Fibroblast of skin of right quadriceps (primary cell): Measurements from ENCODE around the gene GPS1.

ENCODE experiments used
- DNase-seq: peaks from one replicate; pipeline ENCODE4 v3.0.0-alpha.2; 2013

The GPS1 gene

DNA sequence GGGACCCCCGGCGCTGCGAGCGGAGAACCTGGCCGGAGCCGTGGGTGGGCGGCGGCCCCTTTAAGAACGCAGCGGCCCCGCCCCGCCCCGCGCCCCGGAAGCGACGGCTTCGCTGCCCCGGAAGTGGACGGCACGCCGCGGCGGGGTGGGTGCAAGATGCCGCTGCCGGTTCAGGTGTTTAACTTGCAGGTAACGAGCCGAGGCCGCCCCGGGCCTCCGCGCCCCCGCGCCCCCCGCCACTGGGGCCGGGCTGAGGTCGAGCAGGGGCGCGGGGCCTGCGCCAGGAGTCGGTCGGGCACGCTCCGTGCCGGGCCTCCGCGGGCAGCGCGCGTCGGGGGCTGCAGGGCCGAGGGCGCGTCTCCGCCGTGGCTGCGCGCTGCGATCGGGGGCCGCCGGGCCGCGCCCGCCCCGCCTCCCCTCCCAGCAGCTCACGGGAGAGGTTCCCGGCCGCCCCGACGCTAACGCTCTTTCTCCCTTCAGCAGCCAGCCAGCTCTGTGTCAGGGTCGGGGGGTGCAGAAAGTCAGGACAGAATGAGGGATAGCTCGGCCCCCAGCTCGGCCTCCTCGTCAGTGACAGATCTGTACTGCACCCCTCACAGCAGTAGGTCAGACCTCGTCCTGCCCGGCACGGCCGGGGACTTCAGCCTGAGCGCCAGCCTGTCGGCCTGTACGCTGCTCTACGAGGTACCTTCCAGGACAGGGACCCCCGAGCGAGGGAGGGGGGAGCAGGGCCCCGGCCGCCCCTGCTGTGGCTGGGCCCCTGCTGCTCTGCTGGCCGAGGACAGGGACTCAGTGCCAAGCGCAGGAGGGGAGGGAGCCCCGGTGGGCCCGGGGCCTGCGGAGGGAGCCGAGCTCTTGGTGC is at the start of gene GPS1, which contains the start of gene RFNG:
Gene GPS1, plus strand, starts transcription at position 123 of the 862 bp plus-strand sequence. Its CDS starts 34 bp downstream, at position 157.
Gene RFNG, minus strand, starts transcription at position 36 of the 862 bp plus-strand sequence. CDS start 45 bp downstream, outside the sequence.
- peak; percentile 37 for DNase-seq

DNA sequence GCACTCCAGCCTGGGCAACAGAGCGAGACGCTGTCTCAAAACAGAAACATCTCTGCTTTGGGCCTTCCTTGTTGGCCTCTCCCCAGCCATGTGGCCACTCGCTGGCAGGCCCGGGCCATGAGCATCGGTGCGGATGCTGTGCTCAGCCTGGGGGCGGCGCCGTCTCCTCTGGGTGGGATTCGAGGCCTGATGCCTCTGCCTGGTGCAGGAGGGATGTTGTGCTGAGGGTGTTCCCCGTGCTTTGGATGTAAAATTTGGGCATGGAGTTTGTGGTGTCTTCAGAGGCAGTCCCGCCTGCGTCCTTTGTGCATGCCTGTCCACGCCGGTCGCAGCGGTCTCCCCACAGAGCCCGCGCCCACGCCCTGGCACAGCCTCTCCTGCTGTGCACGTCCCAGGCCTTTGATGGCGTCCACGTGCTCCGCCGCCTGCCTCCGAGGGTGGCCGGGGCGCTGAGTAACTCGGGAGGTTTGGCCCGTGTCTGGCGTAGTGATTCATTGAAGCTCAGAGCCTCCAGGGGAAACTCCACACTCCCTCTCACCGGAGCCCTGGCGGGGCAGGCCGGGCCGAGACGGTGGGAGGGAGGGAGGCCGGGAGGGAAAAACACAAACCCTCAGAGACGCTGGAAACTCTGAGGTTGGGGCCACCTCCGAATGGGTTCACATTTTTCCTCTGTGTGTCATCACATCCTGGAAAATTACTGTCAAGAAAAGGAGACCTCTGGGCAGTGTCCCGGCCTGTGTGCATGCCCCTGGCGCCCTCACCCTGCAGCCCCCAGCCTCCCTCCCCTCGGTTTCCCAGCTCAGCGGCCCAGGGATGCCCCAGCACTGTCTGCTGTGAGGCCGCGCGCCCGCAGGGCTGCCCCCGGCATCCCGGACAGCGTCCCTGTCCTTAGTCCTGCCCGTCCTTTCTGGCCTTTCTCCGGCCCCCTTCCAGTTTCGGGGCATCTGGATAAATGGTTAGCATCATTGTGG is 48.0 kb upstream of the GPS1 start:
- DNase-seq: peak; percentile 97

DNA sequence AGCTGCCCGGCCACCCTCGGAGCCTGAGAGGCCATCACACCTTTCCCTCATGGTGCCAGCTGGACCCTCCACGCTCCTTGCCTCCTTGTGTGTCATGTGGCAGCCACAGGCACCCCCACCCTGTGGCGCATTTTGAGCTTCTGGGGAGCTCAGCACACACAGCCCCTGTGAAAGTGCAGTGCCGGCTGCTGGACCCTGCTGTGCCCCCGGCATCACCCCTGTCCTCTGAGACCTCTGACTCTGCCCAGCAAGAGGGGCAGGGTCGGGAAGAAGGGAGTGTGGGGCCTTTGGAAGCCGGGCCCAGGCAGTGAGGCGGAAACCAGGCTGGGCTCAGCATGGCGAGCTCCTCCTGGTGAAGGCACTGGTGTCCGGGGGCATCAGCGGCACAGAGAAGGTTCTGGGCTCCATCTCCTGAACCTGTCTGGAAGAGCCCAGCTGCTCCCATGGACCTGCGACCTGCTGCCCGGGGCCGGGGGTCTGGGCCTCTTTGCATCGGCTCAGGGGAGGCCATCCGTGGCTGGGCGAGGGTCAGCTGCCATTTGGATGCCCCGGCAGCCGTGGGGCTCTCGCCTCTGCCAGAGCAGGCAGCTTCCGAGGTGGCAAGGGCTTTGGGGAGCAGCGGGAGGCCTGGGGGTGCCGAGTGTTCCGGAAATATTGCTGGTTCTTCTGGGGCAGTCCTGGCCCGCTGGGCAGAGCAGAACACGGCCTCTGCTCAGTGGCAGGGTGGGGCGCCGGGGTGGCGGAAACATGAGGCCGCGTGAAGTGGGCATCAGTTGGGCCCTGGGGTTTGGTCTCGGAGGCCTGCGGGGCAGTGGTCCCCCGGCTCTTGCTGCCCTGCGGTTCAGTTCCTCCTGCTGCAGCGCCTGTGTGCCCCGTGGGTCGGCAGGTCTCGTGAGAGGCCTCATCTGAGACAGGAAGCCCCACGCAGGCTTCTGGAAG is 46.9 kb upstream of the GPS1 start:
- DNase-seq: no peak

DNA sequence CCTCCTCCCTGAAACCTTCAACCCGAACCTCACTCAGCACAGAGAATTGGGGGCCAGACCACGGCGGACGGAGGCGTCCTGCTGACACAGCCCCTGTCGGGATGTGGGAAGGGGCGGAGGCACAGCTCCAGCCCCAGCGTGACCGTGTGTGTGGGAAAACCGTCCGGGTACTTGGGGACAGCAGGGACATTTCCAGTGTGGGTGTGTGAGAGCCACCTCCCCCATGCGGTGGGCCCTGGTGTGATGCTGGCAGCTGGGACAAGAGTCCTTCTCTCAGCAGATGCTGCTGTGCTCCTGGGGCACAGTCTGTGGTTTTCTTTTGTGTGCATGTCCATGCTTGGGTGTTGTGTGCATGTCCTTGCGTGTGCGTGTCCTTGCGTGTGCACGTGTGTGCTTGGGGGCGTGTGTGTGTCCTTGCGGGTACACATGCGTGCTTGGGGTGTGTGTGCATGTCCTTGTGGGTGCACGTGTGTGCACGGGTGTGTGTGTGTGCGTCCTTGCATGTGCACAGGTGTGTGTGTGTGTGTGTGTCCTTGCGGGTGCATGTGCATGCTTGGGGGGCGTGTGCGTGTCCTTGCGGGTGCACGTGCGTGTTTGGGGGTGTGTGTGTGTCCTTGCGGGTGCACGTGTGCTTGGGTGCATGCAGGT is 45.9 kb upstream of the GPS1 start:
- DNase-seq: no peak

DNA sequence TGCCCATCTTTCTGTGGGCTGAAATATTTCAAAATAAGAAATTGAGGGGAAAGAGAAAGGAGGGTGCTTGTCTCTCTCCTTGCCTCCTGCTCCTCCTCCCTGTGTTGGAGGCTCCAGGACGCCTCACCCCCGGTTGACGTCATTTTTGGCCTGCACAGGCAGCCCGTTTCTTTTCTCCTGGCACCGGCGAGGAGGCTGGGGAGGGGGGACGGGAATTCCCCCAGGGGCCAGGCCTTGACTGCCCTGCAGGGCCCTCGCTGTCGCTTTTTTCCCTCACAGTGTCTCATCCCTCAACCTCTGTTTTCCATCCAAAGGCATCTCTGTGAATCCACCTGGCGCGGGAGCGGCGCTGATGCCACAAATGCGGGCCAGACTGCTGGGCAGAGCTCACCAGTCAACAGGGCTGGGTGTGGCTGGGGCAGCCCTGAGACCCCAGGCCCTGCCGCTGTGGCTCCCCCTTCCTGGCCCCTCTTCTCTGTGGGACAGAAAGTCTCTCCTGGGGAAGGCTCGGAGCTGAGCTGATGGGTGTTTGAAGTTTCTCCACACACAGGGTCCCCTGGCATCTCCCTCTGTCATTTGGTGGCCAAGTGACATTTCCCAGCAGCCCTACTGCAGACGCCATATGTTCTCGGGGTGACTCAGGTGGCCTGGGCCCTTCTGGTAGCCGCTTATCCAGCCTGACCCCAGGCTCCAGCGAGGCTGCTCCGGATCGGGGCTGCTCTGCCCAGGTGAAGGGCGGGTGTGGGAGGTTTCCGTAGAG is 45.0 kb upstream of the GPS1 start:
- peak; percentile 55 for DNase-seq

DNA sequence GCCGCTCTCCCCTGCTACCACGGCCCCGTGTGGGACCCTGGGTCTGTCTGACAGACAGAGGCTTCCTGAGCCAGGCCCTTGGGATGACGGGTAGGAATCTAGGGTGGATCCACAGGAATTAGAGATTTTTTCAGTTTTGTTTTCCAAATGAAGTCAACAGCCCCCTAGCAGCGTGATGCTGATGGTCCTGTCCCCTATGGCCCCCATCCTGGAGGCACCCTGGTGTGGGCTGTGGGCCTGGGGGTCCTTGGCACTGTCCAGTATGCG is 44.5 kb upstream of the GPS1 start:
- DNase-seq: no peak

DNA sequence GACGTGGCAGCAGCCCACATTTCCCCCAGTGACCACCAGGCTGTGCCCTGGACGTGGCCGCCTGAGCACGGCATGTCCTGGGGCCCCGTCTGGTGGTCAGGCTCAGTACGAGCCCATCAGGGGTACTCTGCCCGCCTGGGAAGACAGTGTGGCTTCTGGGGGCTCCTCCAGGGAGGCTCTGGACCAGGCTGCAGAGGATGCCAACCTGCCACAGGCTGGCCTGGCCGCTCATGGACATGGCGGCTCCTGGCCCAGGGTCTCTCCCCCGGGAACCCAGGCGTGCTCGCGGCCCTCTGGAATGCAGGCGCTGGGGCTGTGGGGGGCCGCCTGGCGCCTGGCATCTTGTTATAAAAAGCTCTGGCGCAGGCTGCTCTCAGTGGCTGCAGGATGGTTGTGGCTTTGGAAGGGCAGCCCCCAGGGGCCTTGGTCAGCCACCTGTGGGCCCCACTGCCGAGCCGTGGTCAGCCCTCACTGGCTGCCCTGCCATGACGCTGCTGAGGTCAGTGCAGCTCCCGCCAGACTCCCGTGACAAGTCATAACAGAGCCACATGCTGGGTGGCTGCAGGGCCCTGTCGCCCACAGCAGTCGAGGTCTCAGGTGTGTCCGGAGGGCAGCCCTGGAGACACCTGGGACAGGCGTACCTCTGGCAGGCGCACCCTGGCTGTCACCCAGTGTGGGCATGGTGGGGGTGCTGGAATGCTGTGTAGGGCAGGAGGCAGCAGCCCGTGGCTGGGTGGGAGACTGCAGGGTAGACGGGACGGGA is 44.0 kb upstream of the GPS1 start:
- DNase-seq: no peak

GRCh38 chr17:82008258-82008940 is 43.3 kb upstream of the GPS1 start:
- no peak for DNase-seq

DNA sequence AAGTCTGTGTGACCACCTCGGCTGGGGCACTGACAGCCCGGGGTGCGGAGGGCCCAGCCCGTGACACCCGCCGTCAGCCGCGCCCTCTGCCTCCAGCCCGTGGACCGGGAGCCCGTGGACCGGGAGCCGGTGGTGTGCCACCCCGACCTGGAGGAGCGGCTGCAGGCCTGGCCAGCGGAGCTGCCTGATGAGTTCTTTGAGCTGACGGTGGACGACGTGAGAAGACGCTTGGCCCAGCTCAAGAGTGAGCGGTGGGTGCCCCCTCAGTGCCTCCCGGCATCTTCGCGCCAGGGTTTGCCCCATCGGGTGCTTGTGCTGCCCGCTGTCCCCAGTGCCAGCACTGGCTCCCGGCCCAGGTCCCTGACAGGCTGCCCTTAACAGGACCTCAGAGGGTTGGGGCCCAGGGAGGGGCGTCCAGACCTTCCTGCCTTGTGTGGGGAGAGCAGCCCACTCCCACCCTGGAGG is 42.7 kb upstream of the GPS1 start:
- no peak for DNase-seq

DNA sequence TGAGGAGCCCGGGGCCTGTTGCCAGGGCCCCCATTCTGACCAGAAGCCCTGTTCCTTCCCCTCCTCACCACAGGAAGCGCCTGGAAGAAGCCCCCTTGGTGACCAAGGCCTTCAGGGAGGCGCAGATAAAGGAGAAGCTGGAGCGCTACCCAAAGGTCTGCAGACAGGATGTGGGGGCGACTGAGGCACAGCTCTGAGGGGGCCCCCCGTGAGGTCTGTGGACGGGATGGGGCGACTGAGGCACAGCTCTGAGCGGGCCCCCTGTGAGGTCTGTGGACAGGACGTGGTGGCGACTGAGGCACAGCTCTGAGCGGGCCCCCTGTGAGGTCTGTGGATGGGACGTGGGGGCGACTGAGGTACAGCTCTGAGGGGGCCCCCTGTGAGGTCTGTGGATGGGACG is 42.3 kb upstream of the GPS1 start:
- no peak for DNase-seq

GRCh38 chr17:82010575-82011525 is 40.8 kb upstream of the GPS1 start:
- DNase-seq: no peak

- DNase-seq: no peak
Measured at GRCh38 chr17:82011617-82012187, 40.0 kb upstream of the GPS1 start.

- DNase-seq: no peak
Measured at GRCh38 chr17:82012261-82012639, 39.4 kb upstream of the GPS1 start.

- no peak for DNase-seq
Measured at GRCh38 chr17:82012640-82013295, 38.9 kb upstream of the GPS1 start.

- no peak for DNase-seq
Measured at GRCh38 chr17:82013341-82013740, 38.4 kb upstream of the GPS1 start.

DNA sequence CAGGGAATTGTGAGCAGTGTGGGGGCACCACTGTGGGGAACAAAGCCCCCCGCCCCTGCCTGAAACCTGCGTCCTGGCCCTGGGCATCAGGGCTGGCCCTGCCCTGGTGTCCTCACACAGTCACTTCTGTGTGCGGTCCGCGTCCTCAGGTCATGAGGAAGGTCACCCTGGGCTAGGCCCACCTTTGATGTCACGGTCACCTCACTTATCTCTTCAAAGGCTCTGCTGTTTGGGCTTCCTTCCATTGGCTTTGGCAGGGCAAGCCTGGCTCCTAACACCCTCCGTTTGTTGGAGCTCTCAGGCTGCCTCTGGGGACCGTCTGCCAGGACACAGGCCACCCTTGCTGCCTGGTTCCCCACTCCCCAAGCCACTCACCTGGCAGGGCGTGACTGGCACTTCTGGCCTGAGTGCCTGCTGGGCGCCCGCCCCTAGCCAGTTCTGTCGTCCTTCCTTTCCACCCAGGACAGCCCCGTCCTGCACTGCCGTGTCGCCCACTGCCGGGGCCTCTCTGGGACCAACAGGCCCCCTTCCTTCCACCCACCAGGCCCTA is 37.9 kb upstream of the GPS1 start:
- DNase-seq: no peak

DNA sequence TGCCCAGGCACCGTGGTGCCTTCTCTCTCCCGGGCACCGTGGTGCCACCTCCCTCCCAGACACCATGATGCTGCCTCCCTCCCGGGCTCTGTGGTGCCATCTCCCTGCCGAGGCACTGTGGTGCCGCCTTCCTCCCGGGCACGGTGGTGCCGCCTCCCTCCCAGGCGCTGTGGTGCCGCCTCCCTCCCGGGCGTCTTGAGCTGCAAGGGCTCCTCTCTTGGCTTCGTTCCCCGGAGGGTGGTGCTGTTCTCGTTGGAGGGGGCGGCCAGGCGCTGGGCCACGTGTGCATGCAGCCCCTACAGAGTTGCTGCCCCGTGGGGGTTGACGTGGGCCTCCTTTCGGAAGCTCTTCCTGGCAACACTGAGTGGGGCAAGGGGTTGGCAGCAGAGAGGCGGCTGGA is 37.3 kb upstream of the GPS1 start:
- no peak for DNase-seq

- no peak for DNase-seq
Measured at GRCh38 chr17:82014971-82015310, 36.8 kb upstream of the GPS1 start.
